GM18907 (cell line): ENCODE measurements around the gene ANAPC5.

ENCODE experiments used
- ATAC-seq: cut with Tn5 transposase; IDR thresholded peaks from one replicate; pipeline ENCODE4 v1.9.1; 2021; ENCODE audit warnings: mild to moderate bottlenecking, moderate library complexity; ENCODE audit not compliant: unreplicated experiment

The ANAPC5 gene

DNA sequence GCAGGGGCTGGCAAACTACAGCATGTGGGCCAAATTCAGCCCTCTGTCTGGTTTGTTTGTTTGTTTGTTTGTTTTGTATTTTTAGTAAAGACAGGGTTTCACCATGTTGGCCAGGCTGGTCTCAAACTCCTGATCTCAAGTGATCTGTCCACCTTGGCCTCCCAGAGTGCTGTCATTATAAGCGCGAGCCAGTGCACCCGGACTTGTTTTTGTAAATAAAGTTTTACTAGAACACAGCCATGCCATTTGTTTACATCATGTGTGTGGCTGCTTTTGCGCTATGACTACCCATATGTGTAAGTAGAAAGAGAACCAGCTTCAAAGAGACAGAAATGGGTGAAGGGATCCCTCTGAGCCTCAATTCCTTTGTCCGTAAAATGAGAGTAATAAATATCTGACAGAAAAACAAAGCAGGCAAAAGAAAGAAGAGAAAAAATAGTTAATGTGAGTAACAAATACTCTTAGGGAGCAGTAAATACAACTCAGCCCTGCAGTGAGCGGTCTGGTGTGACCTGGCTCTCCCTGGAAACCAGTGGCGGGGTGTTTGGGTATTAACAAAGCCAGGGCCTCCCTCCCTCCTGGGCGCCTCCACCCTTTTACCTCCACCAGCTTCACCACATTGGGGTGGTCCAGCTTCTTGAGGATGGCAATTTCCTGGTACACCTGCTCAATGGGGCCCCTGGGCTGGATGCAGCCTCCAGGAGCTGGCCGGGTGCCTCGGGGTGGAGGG is 88.8 kb downstream of the ANAPC5 start:
- no peak for ATAC-seq

DNA sequence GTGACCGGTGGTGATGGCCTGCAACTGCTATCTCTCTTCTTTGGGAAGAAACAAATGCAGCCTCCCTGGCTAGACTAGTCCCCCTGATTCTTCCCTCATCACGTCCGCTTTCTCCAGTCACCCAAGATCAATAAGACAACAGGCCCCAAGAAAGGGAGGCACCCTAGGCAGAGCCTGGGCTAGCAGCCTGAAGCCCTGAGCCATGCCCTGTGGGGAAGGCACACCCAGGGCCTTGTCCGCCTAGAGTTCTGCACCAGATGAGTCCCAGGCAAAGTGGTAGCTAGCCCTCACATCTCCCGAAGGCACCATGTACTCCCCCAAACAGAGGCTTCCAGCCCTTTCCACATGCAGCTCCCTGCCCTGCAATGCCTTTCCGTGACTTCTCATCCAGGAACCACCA is 90.8 kb downstream of the ANAPC5 start:
- no peak for ATAC-seq

DNA sequence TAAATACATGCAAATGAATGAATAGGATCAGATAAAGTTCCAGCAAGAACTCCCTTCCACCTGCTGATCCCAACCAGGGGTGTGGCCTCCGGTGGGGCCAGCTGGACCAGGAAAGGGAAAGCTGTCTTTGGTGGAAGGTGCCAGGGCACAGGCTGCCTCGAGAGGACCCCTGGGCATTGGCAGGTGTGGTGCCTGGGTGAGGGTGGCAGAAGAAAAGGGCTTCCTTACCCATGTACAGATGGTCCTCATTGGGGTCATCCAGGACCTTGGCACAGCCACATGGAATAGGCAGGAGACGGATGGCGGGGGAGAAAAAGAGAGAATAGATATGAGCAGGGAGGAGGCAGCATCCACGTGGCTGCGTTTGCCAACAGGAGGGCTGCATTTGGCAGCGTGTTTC is 92.1 kb downstream of the ANAPC5 start:
- no peak for ATAC-seq

DNA sequence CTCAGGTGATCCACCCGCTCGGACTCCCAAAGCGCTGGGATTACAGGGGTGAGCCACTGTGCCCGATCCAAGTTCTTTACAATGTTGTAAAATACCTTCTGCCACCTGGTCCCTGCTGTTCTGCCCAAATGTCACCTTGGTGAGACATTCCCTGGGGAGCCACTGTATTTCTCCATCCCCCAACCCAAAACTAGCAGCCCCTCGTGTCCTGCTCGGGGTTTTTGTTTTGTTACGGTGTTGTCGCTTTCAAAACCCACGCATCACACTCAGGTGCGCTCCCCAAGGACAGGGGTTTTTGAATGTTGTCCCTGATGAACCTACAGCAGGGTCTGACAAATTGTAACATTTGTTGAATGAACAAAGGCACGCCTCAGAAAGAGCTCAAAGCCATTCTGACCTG is 93.1 kb downstream of the ANAPC5 start:
- ATAC-seq = no peak
